GM19238 (cell line): ENCODE results near the gene TDRD3.

Source experiments
- DNase-seq: peaks from one replicate; pipeline ENCODE4 v3.0.0; 2011; ENCODE audit warnings: low spot score; ENCODE audit not compliant: insufficient read length

TDRD3 gene

GRCh38 chr13:60448907-60449510 is 52.0 kb downstream of the TDRD3 start:
- no peak for DNase-seq

GRCh38 chr13:60453490-60453889 is 56.5 kb downstream of the TDRD3 start:
- DNase-seq: no peak

- no peak for DNase-seq
Measured at GRCh38 chr13:60454425-60454824, 57.4 kb downstream of the TDRD3 start.

GRCh38 chr13:60463787-60464186 is 66.8 kb downstream of the TDRD3 start:
- DNase-seq: no peak

GRCh38 chr13:60467098-60467497 is 70.1 kb downstream of the TDRD3 start:
- no peak for DNase-seq

- DNase-seq: no peak
Measured at GRCh38 chr13:60479273-60479672, 82.3 kb downstream of the TDRD3 start.

GRCh38 chr13:60482012-60482411 is 85.0 kb downstream of the TDRD3 start:
- DNase-seq: no peak

- DNase-seq: no peak
Measured at GRCh38 chr13:60484865-60485264, 87.8 kb downstream of the TDRD3 start.

- no peak for DNase-seq
Measured at GRCh38 chr13:60491531-60491930, 94.5 kb downstream of the TDRD3 start.

GRCh38 chr13:60492187-60492586 is 95.2 kb downstream of the TDRD3 start:
- DNase-seq: no peak

- DNase-seq: no peak
Measured at GRCh38 chr13:60494296-60494695, 97.3 kb downstream of the TDRD3 start.

GRCh38 chr13:60501236-60501635 is 104.2 kb downstream of the TDRD3 start:
- no peak for DNase-seq

- DNase-seq: no peak
Measured at GRCh38 chr13:60509601-60510386, 112.8 kb downstream of the TDRD3 start.

- DNase-seq: no peak
Measured at GRCh38 chr13:60511637-60512036, 114.6 kb downstream of the TDRD3 start.

- no peak for DNase-seq
Measured at GRCh38 chr13:60514891-60515290, 117.9 kb downstream of the TDRD3 start.

- DNase-seq: no peak
Measured at GRCh38 chr13:60519496-60519895, 122.5 kb downstream of the TDRD3 start.

GRCh38 chr13:60520902-60521569 is 124.0 kb downstream of the TDRD3 start:
- no peak for DNase-seq

GRCh38 chr13:60538566-60538965 is 141.5 kb downstream of the TDRD3 start:
- DNase-seq: no peak

- DNase-seq: no peak
Measured at GRCh38 chr13:60540276-60540675, 143.3 kb downstream of the TDRD3 start.

GRCh38 chr13:60562096-60562780 is 165.2 kb downstream of the TDRD3 start:
- DNase-seq: no peak

GRCh38 chr13:60571571-60571970 is 174.6 kb downstream of the TDRD3 start:
- no peak for DNase-seq
